GM13976 (cell line): ENCODE results near the gene ARHGAP26.
"Not testable (repeated sequence)": the region's sequence is repeated elsewhere in the genome, so short reads cannot be mapped to it uniquely, and the experiment has no call there.

Experiments used
- DNase-seq: peaks from one replicate; pipeline ENCODE4 v3.0.0; 2012; ENCODE audit warnings: low spot score
- in situ Hi-C: fragments of 300-500 bp; cut with MboI; formaldehyde crosslinking; loops from one replicate; pipeline ENCODE4 v1.12.0; 2022; ENCODE audit warnings: low sequenced_read_pairs, mixed read lengths, inconsistent platforms; ENCODE audit not compliant: unreplicated experiment
- TF ChIP-seq, protein P1 (sequence below): IDR thresholded peaks from 2 replicates; pipeline ENCODE4 v1.5.1; 2012; ENCODE audit warnings: borderline replicate concordance, mild to moderate bottlenecking; ENCODE audit not compliant: insufficient read depth; ENCODE audit errors: extremely low read depth, missing control alignments, control extremely low read depth

The ARHGAP26 gene

DNA sequence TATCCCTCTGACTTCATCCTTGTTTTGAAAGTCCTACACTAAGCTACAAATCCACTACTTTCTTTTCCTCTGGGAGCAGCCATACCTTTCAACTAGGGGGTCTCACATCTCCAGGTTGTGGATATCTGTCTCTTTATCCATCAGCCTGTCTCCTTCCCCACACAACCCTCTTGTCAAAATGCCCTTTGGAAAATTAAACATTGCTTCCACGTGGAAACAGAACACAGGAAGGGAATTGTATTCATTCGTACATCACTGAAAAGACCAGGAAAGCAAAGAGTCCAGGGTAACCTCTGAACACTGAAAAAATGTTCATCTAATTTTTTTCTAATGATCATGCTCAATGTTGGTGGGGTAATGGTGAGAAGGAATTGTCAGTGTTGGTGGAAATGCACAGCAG, 429.7 kb downstream of the ARHGAP26 start:
- DNase-seq = no peak
- TF ChIP-seq, protein P1, sequence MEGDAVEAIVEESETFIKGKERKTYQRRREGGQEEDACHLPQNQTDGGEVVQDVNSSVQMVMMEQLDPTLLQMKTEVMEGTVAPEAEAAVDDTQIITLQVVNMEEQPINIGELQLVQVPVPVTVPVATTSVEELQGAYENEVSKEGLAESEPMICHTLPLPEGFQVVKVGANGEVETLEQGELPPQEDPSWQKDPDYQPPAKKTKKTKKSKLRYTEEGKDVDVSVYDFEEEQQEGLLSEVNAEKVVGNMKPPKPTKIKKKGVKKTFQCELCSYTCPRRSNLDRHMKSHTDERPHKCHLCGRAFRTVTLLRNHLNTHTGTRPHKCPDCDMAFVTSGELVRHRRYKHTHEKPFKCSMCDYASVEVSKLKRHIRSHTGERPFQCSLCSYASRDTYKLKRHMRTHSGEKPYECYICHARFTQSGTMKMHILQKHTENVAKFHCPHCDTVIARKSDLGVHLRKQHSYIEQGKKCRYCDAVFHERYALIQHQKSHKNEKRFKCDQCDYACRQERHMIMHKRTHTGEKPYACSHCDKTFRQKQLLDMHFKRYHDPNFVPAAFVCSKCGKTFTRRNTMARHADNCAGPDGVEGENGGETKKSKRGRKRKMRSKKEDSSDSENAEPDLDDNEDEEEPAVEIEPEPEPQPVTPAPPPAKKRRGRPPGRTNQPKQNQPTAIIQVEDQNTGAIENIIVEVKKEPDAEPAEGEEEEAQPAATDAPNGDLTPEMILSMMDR = no peak
- in situ Hi-C loops = loop anchor here (25.0 kb wide), 2 partner anchors 612 to 762 kb away; partner anchors contain the start of gene HMHB1

DNA sequence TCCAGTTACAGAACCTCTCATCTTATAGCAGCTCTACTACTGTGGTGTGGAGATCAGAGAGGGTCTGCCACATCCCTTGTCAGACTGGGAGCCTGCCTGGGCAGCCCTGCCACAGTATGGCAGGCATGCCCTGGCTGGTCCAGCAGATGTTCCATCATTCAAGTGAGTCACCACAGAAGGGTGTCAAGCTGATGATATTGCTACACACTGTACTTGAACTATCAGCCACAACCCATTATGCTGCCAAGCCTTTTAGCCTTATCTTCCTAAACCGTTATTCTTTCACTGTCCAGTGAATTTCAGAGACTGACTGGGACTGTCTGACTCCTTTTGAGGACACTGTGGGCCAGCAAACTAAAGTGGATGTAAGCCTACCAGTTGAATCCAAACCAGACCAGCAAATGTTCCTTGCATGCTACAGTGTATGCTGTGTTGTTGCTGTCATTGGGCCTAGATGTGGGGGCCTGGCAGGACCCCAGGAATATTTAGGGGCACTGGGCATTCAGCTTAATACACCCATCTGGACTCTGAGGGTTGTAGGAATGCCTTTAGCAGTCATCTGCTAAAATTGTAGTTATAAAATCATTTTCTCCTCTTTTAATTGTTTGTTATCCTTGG, 430.7 kb downstream of the ARHGAP26 start:
- no peak for DNase-seq
- in situ Hi-C loops = loop anchor here (25.0 kb wide), 2 partner anchors 611 to 761 kb away; partner anchors contain the start of gene HMHB1
- TF ChIP-seq, protein P1 = no peak

- TF ChIP-seq, protein P1 = no peak
- in situ Hi-C loops = loop anchor here (25.0 kb wide), 2 partner anchors 611 to 761 kb away; partner anchors contain the start of gene HMHB1
- no peak for DNase-seq
Observed at GRCh38 chr5:143201589-143201988, 431.4 kb downstream of the ARHGAP26 start.

- DNase-seq = not testable (repeated sequence)
- in situ Hi-C loops = loop anchor here (25.0 kb wide), 2 partner anchors 609 to 759 kb away; partner anchors contain the start of gene HMHB1
Observed at GRCh38 chr5:143203301-143203956, 433.3 kb downstream of the ARHGAP26 start.

GRCh38 chr5:143204474-143205246, 434.5 kb downstream of the ARHGAP26 start:
- in situ Hi-C loops = loop anchor here (25.0 kb wide), 2 partner anchors 608 to 758 kb away; partner anchors contain the start of gene HMHB1
- TF ChIP-seq, protein P1 = no peak

GRCh38 chr5:143205386-143205785, 435.2 kb downstream of the ARHGAP26 start:
- TF ChIP-seq, protein P1 = no peak
- in situ Hi-C loops = loop anchor here (25.0 kb wide), 2 partner anchors 607 to 757 kb away; partner anchors contain the start of gene HMHB1
- DNase-seq = no peak

More at GRCh38 chr5:143204474-143205246, 434.5 kb downstream of the ARHGAP26 start:
- DNase-seq = no peak
